Vagina (tissue), 2 donors: Measurements from ENCODE around the gene MVK.

ENCODE experiments used
- POLR2A ChIP-seq, 2 donors: fragments of 450-650 bp; IDR thresholded peaks; one replicate each; pipeline ENCODE4 v1.6.1; 2017; ENCODE audit warnings: antibody characterized with exemption in 2 of 2, mild to moderate bottlenecking in 2 of 2, moderate library complexity in 2 of 2
- TF ChIP-seq, protein P1 (sequence below), 3 experiments: fragments of 450-650 bp in 2 of 3; fragments of 200-600 bp in 1 of 3; sonication (generic) in 1 of 3; IDR thresholded peaks; one replicate each; pipeline ENCODE4 v1.5.1; 2017 to 2019; ENCODE audit warnings: antibody characterized with exemption in 3 of 3, mild to moderate bottlenecking in 2 of 3, moderate library complexity in 2 of 3

DNA sequence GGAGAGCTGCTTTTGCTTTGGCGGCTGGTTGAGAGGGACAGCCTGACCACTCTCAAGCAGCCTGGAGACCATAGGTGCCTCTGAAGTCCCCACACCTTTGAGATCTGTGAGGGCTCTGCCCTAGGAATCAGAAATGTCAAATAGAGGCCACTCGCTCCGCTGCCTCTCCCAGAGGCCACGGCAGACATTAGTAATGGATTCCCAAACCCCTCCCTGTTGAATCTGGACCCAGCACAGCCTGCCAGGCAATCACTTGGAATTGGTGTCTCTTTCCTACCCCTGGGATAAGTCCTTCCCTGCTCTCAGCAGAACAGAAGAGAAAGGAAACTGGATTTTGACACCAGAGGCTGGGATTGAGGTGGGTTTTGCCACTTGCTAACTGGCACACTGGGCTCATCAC lies 25.3 kb upstream of the MVK start:
- TF ChIP-seq POLR2A (IDR thresholded peaks at IDR 0.05) = no peak
- TF ChIP-seq, protein P1, sequence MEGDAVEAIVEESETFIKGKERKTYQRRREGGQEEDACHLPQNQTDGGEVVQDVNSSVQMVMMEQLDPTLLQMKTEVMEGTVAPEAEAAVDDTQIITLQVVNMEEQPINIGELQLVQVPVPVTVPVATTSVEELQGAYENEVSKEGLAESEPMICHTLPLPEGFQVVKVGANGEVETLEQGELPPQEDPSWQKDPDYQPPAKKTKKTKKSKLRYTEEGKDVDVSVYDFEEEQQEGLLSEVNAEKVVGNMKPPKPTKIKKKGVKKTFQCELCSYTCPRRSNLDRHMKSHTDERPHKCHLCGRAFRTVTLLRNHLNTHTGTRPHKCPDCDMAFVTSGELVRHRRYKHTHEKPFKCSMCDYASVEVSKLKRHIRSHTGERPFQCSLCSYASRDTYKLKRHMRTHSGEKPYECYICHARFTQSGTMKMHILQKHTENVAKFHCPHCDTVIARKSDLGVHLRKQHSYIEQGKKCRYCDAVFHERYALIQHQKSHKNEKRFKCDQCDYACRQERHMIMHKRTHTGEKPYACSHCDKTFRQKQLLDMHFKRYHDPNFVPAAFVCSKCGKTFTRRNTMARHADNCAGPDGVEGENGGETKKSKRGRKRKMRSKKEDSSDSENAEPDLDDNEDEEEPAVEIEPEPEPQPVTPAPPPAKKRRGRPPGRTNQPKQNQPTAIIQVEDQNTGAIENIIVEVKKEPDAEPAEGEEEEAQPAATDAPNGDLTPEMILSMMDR (IDR thresholded peaks at IDR 0.05) = no peak
